ENCODE measurements around the gene DTL. TPM values are rescaled to one million over a fixed set of nuclear protein-coding genes. Genes with fewer than 3 reads are reported as not detected.

DTL gene
- total RNA-seq, 3 donors from 2014 or later: 1.4 to 12.0 (median 3.2) TPM

DNA sequence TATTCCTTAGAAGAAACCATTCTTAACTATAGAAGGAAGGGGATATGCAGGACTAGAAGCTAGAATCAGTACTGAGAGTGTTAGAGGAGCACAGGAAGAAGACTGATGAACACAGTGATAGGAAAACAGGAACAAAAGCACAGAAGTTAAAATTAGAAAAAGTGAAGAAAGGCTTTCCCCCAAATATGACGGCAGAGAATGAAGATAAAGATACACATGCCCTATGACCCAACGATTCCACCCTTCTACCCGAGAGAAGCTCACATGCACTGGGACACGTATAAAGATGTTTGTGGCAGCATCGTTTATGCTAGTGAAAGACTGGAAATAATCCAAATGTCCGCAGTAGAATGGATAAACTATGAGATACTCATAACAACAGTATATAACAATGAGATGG, 74.2 kb downstream of the DTL start:
- Histone ChIP-seq H3K36me3 (ENCODE audit: low read depth) (no peaks in the 10 kb centered on the region), H3K9me3 (no peaks in the 10 kb centered on the region), H3K4me3 (no peak overlapping the region), H3K4me1 (ENCODE audit: low read depth) (peaks cover 7% of the 10 kb centered on the region)
- DNase-seq (no peak), ATAC-seq (no peak)
- TF ChIP-seq CTCF (IDR thresholded peaks at IDR 0.05): no peak
- intact Hi-C loops (cut with DNase I, micrococcal nuclease): no loop called here

DNA sequence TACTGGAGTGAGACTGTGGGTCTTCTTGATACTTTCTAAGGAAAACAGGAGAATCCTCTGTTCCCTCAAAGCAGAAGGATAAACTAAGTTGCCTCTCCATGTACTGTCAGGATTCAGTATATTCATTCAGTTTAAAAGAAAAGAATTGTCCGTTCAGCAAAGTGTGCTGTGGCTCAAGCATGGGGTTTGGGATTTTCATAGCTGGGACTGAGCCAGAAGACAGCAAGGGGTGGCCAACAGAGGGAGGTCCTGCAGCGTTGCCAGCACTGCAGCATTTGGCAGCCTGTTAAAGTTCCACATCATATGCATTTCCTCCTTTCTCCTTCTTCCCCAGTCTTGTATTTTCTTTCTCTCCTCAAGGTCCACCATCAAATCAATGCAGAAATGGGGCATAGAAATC, 75.1 kb downstream of the DTL start:
- no peaks in the 10 kb centered on the region for H3K36me3 ChIP-seq (ENCODE audit: low read depth)
- no peaks in the 10 kb centered on the region for H3K4me1 ChIP-seq (ENCODE audit: low read depth)
- no peak for TF ChIP-seq CTCF (IDR thresholded peaks at IDR 0.05)
- DNase-seq: no peak
- no peak for ATAC-seq
- intact Hi-C loops (cut with DNase I, micrococcal nuclease): no loop called here
- no peak overlapping the region for H3K4me3 ChIP-seq
- H3K9me3 ChIP-seq: no peaks in the 10 kb centered on the region

GRCh38 chr1:212111536-212111935, 76.0 kb downstream of the DTL start:
- Histone ChIP-seq H3K4me3 (no peak overlapping the region), H3K36me3 (ENCODE audit: low read depth) (no peaks in the 10 kb centered on the region)
- no peak for DNase-seq

GRCh38 chr1:212113706-212114105, 78.2 kb downstream of the DTL start:
- no peaks in the 10 kb centered on the region for H3K9me3 ChIP-seq
- no peaks in the 10 kb centered on the region for H3K4me1 ChIP-seq (ENCODE audit: low read depth)
- H3K36me3 ChIP-seq (ENCODE audit: low read depth): no peaks in the 10 kb centered on the region
- no peak for DNase-seq
- no peak for TF ChIP-seq CTCF (IDR thresholded peaks at IDR 0.05)
- intact Hi-C loops (cut with DNase I, micrococcal nuclease): no loop called here
- ATAC-seq: no peak
- no peak overlapping the region for H3K4me3 ChIP-seq

More at GRCh38 chr1:212111536-212111935, 76.0 kb downstream of the DTL start:
- no peak for TF ChIP-seq CTCF (IDR thresholded peaks at IDR 0.05)
- Histone ChIP-seq H3K9me3 (no peaks in the 10 kb centered on the region), H3K4me1 (ENCODE audit: low read depth) (no peaks in the 10 kb centered on the region)
- intact Hi-C loops (cut with DNase I, micrococcal nuclease): no loop called here
- no peak for ATAC-seq

DNA sequence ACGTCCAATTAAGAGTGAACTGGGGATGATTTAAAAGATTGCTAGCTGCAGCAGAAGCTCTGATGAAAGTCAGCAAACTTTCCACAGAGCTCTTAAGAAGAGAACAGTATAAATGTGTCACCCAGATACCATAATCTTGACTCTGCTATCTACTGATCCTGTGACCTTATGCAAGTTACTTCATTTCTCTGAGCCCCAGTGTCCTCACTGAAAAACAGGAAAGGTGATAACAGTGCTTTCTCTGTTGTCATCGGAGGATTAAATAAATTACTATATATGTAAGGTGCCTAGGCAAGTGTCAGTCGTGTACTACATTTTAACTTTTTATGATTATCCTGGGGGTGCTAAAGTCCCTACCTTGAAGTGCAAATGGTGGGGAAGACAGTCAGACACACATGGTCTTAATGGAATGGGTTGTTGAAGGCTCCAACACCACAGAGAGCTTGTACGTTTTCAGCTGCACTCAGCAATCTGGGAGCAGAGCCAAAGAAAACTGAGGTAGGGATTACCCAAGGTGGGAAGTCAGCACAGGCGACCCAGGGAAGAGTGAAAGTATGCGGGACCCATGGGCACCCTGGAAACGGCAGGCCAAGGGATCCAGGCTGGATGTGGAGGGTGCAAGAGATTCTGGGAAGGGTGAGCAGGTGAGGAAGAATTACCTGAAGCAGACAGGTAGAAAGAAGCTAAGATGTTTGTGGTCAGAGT, 82.8 kb downstream of the DTL start:
- Histone ChIP-seq H3K9me3 (no peaks in the 10 kb centered on the region), H3K36me3 (ENCODE audit: low read depth) (no peaks in the 10 kb centered on the region), H3K4me1 (ENCODE audit: low read depth) (no peaks in the 10 kb centered on the region), H3K4me3 (no peak overlapping the region)
- no peak for TF ChIP-seq CTCF (IDR thresholded peaks at IDR 0.05)
- DNase-seq: no peak
- intact Hi-C loops (cut with DNase I, micrococcal nuclease): no loop called here
- no peak for ATAC-seq

DNA sequence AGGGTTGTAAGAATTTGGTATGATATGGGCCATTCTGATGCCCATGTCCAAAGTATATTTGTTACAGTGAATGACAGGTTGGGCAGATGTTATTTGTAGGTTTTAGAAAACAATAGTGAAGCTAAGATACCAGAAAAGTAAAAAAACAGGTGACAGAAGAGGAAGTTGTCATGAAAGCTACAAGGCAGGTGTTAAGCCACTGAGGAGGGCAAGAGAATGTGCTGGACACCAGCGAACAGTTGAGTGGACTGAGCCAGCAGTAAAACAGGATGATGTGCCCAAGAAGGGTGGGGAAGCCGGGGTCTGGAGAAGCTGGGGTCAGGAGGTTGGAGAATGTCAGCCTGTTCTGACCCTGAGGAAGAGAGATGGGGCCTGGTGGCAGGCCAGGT, 83.3 kb downstream of the DTL start:
- Histone ChIP-seq H3K4me1 (ENCODE audit: low read depth) (no peaks in the 10 kb centered on the region), H3K9me3 (no peaks in the 10 kb centered on the region), H3K36me3 (ENCODE audit: low read depth) (no peaks in the 10 kb centered on the region), H3K4me3 (no peak overlapping the region)
- ATAC-seq (no peak), DNase-seq (no peak)
- intact Hi-C loops (cut with DNase I, micrococcal nuclease): no loop called here
- TF ChIP-seq CTCF (IDR thresholded peaks at IDR 0.05): no peak

Measured in mucosa of descending colon (tissue), 3 donors.